Measurements from ENCODE around the gene IBTK. TPM values are rescaled to one million over a fixed set of nuclear protein-coding genes. Genes with fewer than 3 reads are reported as not detected.
"Not testable (repeated sequence)": the region's sequence is repeated elsewhere in the genome, so short reads cannot be mapped to it uniquely, and the experiment has no call there.

The IBTK gene, protein sequence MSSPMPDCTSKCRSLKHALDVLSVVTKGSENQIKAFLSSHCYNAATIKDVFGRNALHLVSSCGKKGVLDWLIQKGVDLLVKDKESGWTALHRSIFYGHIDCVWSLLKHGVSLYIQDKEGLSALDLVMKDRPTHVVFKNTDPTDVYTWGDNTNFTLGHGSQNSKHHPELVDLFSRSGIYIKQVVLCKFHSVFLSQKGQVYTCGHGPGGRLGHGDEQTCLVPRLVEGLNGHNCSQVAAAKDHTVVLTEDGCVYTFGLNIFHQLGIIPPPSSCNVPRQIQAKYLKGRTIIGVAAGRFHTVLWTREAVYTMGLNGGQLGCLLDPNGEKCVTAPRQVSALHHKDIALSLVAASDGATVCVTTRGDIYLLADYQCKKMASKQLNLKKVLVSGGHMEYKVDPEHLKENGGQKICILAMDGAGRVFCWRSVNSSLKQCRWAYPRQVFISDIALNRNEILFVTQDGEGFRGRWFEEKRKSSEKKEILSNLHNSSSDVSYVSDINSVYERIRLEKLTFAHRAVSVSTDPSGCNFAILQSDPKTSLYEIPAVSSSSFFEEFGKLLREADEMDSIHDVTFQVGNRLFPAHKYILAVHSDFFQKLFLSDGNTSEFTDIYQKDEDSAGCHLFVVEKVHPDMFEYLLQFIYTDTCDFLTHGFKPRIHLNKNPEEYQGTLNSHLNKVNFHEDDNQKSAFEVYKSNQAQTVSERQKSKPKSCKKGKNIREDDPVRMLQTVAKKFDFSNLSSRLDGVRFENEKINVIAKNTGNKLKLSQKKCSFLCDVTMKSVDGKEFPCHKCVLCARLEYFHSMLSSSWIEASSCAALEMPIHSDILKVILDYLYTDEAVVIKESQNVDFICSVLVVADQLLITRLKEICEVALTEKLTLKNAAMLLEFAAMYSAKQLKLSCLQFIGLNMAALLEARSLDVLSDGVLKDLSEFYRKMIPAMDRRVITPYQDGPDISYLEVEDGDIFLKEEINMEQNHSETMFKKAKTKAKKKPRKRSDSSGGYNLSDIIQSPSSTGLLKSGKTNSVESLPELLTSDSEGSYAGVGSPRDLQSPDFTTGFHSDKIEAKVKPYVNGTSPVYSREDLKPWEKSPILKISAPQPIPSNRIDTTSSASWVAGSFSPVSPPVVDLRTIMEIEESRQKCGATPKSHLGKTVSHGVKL (N-terminal part only)
- total RNA-seq: 24.6 TPM

- DNase-seq (ENCODE audit: low spot score): peak; percentile 95
Observed at GRCh38 chr6:82247505-82248272, at the start of gene IBTK. Gene IBTK, minus strand, starts transcription at chr6:82247744. Its CDS starts 7,258 bp downstream, at chr6:82240486.

- DNase-seq (ENCODE audit: low spot score): no peak
Observed at GRCh38 chr6:82283771-82284410, 36.3 kb upstream of the IBTK start.

- DNase-seq (ENCODE audit: low spot score): not testable (repeated sequence)
Observed at GRCh38 chr6:82281550-82281949, 34.0 kb upstream of the IBTK start.

GRCh38 chr6:82277686-82278085 lies 30.1 kb upstream of the IBTK start:
- DNase-seq (ENCODE audit: low spot score): no peak

GRCh38 chr6:82275686-82276085 lies 28.1 kb upstream of the IBTK start:
- no peak for DNase-seq (ENCODE audit: low spot score)

- no peak for DNase-seq (ENCODE audit: low spot score)
Observed at GRCh38 chr6:82273295-82273694, 25.8 kb upstream of the IBTK start.

DNA sequence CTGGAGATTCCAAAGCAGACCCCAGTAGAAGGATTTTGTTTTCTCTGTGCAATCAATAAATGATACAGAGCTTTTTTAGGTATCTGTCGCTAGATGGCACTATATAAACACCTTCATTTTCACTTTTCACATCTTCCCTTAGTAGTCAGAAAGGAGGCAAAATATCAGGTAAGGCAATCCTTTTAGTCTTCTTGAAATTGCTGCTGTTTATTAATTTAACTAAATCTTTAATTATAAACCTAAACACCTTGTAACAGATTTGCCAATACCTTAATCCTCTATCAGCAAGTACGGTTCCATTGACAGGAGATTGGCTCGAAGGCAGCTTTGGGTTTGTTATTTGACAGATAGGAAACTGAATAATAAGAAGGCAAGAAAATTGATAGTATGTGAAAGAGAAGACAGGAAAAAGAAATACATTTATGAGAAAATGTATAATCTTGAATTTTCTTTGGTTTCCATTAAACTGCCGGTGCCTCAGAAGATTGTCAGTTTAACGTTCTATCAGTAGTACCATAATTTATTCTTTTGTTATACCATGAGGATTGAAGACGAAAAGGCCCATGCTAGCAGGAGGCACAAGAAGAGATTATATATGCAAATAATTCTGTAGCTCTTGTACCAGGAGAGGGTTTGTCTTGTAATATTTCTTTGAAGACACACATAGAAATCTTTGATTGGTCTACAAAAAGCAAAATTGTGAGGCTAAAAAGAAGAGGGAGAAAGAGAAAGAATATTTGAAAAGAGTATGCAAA lies 23.5 kb upstream of the IBTK start:
- DNase-seq (ENCODE audit: low spot score): no peak

- no peak for DNase-seq (ENCODE audit: low spot score)
Observed at GRCh38 chr6:82268301-82268846, 20.8 kb upstream of the IBTK start.

GRCh38 chr6:82264824-82265223 lies 17.3 kb upstream of the IBTK start:
- DNase-seq (ENCODE audit: low spot score): no peak

- no peak for DNase-seq (ENCODE audit: low spot score)
Observed at GRCh38 chr6:82264321-82264720, 16.8 kb upstream of the IBTK start.

DNA sequence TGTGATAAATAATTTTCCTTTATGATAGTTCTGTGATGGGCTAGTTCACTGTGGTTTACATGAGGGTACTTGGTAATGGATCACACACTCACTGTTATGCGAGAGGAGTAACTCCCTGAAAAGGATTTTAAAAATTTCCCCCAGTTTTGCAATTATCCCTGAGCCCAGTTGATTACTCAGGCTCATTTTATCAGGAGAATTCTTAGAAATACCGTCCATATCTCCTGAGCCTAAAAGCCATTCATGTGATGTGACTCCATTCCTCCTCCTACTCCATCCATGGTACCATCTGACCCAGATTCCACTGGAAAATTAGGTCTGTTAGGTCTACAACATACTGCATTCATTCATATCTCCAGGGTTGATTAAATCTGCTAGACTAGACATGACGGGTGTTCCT lies 16.4 kb upstream of the IBTK start:
- no peak for DNase-seq (ENCODE audit: low spot score)

- no peak for DNase-seq (ENCODE audit: low spot score)
Observed at GRCh38 chr6:82260997-82261732, 13.6 kb upstream of the IBTK start.

GRCh38 chr6:82259389-82259788 lies 11.8 kb upstream of the IBTK start:
- no peak for DNase-seq (ENCODE audit: low spot score)

- no peak for DNase-seq (ENCODE audit: low spot score)
Observed at GRCh38 chr6:82257088-82257774, 9.7 kb upstream of the IBTK start.

GRCh38 chr6:82254722-82255121 lies 7.2 kb upstream of the IBTK start:
- not testable (repeated sequence) for DNase-seq (ENCODE audit: low spot score)

DNA sequence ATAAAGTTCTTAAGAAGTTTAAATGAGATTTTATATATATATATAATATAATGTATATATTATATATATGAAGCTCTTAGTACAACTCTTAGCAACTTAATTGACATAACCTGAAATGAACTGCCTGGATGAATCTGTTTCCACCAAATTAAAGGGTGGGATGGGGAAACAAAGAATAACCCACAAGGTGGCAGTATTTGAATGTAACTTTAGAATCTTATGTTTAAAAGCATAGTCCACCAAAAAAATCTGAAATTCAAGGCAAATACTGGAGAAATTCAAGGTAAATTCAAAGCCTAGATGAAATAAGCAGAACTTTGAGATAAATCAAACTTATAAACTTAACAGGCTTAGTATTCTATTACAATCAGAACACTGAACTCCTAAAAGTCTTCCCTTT lies 4.4 kb upstream of the IBTK start:
- DNase-seq (ENCODE audit: low spot score): no peak

DNA sequence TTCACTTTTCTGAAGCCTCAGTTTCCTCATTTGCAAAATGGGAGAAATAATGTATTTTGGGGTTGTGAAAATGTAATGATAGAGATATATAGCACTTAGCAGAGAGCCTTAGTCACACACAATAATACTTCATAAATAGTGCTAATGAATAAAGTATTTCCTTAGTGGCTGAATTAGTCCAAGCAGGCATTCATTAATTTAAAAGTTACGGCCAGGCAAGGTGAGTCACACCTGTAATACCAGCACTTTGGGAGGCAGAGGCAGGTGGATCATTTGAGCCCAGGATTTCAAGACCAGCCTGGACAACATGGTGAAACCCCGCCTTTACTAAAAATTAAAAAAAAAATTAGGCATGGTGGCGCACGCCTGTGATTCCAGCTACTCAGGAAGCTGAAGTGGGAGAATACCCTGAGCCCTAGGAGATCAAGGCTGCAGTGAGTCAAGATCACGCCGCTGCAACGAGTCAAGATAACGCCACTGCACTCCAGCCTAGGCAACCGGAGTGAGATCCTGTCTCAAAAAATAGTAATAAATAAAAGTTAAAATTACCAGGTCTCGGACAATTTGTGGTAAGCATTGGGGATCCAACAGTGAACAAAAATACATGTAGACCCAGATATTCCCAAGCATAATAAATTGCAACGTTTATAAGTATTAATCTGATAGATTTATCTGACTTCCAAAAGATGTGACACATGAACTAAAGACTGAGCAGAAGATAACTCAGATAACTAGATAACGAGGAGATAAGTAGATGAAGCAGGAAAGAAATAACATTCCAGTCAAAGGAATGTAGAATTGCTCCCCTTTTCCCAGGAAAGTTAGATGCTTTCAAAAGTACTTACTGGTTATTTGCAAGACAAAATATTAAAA lies 2.1 kb upstream of the IBTK start:
- DNase-seq (ENCODE audit: low spot score): no peak
